ENCODE results near the gene FBXO9. TPM values are rescaled to one million over a fixed set of nuclear protein-coding genes. Genes with fewer than 3 reads are reported as not detected.

FBXO9 gene
- total RNA-seq, 1 experiment from 2014 or later, result 63.6 TPM

DNA sequence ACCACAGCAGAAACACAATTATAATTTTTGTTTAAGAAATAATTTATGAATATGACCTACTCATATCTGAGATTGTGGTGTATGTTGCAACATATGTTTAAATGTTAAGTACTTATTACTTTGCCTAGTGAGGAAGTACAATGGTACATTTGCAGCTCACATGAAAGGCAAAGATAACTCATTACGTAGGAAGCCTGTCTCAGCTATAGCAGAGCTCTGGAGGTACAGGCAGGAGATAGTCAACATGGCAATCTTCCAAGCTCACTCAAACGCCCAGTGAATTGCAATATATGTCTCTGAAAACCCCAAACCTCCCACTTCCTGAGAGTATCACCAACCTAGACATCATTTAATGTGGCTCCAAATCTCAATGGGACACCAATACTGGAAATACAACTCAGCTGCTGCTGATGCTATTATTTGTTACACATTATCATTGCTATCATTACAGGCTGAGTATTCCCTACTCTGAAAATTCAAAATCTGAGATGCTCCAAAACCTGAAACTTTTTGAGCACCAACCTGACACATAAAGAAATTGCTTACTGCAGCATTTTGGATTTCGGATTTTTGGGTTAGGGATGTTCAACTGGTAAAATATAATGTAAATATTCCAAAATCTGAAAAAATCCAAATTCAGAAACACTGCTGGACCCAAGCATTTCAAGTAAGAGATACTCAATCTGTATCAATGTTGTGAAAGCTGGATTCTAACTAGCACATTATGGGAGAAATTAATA is 45.0 kb upstream of the FBXO9 start:
- H3K4me1 Mint-ChIP-seq (ENCODE audit: insufficient read depth, unreplicated experiment), result peaks cover 6% of the 10 kb centered on the region
- DNase-seq (ENCODE audit: unreplicated experiment), result no peak
- no peaks in the 10 kb centered on the region for H3K27me3 Mint-ChIP-seq (ENCODE audit: insufficient read depth, unreplicated experiment)
- BruUV-seq (replicated peaks), result no TSS peak
- H3K9me3 Mint-ChIP-seq (ENCODE audit: unreplicated experiment), result no peaks in the 10 kb centered on the region
- TF ChIP-seq, protein P1, sequence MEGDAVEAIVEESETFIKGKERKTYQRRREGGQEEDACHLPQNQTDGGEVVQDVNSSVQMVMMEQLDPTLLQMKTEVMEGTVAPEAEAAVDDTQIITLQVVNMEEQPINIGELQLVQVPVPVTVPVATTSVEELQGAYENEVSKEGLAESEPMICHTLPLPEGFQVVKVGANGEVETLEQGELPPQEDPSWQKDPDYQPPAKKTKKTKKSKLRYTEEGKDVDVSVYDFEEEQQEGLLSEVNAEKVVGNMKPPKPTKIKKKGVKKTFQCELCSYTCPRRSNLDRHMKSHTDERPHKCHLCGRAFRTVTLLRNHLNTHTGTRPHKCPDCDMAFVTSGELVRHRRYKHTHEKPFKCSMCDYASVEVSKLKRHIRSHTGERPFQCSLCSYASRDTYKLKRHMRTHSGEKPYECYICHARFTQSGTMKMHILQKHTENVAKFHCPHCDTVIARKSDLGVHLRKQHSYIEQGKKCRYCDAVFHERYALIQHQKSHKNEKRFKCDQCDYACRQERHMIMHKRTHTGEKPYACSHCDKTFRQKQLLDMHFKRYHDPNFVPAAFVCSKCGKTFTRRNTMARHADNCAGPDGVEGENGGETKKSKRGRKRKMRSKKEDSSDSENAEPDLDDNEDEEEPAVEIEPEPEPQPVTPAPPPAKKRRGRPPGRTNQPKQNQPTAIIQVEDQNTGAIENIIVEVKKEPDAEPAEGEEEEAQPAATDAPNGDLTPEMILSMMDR (IDR thresholded peaks at IDR 0.05; ENCODE audit: unreplicated experiment), result no peak
- H3K36me3 Mint-ChIP-seq (ENCODE audit: insufficient read depth, unreplicated experiment), result peaks cover 13% of the 10 kb centered on the region
- intact Hi-C loops (cut with micrococcal nuclease), result no loop called here
- ChIA-PET CTCF (interaction anchor here (0.7 kb wide), 1 partner anchor 1724 kb away, joined by 4 read pairs; no protein-coding TSS in a partner anchor), POLR2A (interaction anchor here (0.6 kb wide), 1 partner anchor 80 kb away, joined by 3 read pairs; no protein-coding TSS in a partner anchor)
- no peak overlapping the region for H3K27ac Mint-ChIP-seq (ENCODE audit: low read depth, unreplicated experiment)
- H3K4me3 Mint-ChIP-seq (ENCODE audit: unreplicated experiment), result no peak overlapping the region

DNA sequence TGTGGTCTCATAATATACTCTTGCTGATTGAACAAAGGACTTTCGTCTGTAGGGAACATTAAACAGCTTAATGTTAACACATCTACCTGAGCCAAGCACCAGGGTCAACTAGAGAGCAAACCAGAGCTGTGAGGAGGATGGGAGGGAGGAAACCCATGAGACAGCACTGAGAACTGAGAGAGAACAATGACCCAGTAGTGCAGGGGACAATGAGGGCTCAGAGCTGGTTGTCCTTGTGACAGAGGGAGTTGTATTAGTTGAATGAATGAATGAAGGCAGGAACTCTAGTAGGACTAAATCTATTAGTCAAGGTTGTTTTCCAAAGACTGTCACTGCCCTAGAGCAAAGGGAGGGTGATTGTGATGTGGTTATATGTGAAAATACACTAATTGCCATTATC is 41.9 kb upstream of the FBXO9 start:
- H3K36me3 Mint-ChIP-seq (ENCODE audit: insufficient read depth, unreplicated experiment), result peaks cover 19% of the 10 kb centered on the region
- no peak for DNase-seq (ENCODE audit: unreplicated experiment)
- POLR2A ChIA-PET, result no interaction called here
- TF ChIP-seq, protein P1 (IDR thresholded peaks at IDR 0.05; ENCODE audit: unreplicated experiment), result no peak
- CTCF ChIA-PET, result interaction anchor here (0.6 to 1.0 kb wide), 2 partner anchors 16 to 462 kb away, joined by 3 to 4 read pairs; no protein-coding TSS in a partner anchor
- no peaks in the 10 kb centered on the region for H3K27me3 Mint-ChIP-seq (ENCODE audit: insufficient read depth, unreplicated experiment)
- intact Hi-C loops (cut with micrococcal nuclease), result no loop called here
- no peaks in the 10 kb centered on the region for H3K9me3 Mint-ChIP-seq (ENCODE audit: unreplicated experiment)
- H3K4me1 Mint-ChIP-seq (ENCODE audit: insufficient read depth, unreplicated experiment), result peaks cover 5% of the 10 kb centered on the region
- no peak overlapping the region for H3K27ac Mint-ChIP-seq (ENCODE audit: low read depth, unreplicated experiment)
- no peak overlapping the region for H3K4me3 Mint-ChIP-seq (ENCODE audit: unreplicated experiment)
- no TSS peak for BruUV-seq (replicated peaks)

DNA sequence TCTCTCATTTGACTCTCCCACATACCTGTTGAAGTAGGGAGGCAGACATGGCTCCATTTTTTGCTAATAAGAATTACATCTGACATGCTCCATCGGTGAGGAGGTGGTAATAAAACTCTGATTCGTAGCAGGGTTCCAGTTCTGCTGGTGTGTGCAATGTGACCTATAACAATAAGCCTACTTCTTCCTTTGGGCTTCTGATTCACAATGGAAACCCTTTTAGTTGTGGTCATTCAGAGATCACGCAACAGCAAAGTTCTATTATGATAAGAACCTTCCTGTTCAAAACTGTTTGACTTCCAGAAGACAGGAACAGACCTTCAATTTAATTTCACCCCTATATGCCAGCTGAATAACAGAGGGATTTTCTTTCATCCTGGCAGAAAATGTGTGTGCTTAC is 38.7 kb upstream of the FBXO9 start:
- DNase-seq (ENCODE audit: unreplicated experiment), result no peak
- H3K36me3 Mint-ChIP-seq (ENCODE audit: insufficient read depth, unreplicated experiment), result peaks cover 31% of the 10 kb centered on the region
- TF ChIP-seq, protein P1 (IDR thresholded peaks at IDR 0.05; ENCODE audit: unreplicated experiment), result no peak
- intact Hi-C loops (cut with micrococcal nuclease), result no loop called here
- BruUV-seq (replicated peaks), result no TSS peak
- POLR2A ChIA-PET, result interaction anchor here (1.0 kb wide), 1 partner anchor 95 kb away, joined by 3 read pairs; no protein-coding TSS in a partner anchor
- no peaks in the 10 kb centered on the region for H3K9me3 Mint-ChIP-seq (ENCODE audit: unreplicated experiment)
- peaks cover under 1% of the 10 kb centered on the region for H3K4me1 Mint-ChIP-seq (ENCODE audit: insufficient read depth, unreplicated experiment)
- no peak overlapping the region for H3K27ac Mint-ChIP-seq (ENCODE audit: low read depth, unreplicated experiment)
- no peak overlapping the region for H3K4me3 Mint-ChIP-seq (ENCODE audit: unreplicated experiment)
- CTCF ChIA-PET, result interaction anchor here (0.6 kb wide), 1 partner anchor 81 kb away, joined by 3 read pairs; no protein-coding TSS in a partner anchor
- H3K27me3 Mint-ChIP-seq (ENCODE audit: insufficient read depth, unreplicated experiment), result no peaks in the 10 kb centered on the region

DNA sequence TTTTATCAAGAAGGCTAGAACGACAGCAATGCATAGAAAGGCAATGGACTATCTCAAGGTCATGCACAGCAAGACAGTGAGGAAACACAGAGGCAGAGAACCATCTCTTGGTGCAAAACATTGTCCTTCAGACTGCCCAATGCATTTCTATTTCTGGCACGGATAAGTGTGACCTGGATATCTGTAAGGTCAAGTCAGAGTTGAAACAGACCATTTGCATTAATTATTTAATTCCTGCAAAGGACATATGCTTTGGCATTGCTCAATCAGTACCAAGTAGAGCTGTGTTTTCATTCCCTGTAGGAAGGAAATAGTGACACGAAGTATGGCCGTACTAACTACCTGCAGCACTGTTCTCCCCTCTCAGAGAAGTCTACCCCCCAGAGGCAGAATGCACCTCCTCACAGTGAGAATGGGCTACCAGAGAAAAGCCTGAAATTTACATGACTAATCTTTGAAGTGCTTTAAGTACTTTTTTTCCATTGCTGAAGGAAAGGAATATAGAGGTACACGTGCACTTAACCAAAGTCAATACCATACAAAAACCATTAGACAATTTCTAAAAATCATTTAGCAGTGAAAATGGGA is 38.0 kb upstream of the FBXO9 start:
- no peak for DNase-seq (ENCODE audit: unreplicated experiment)
- Mint-ChIP-seq H3K4me3 (ENCODE audit: unreplicated experiment) (no peak overlapping the region), H3K9me3 (ENCODE audit: unreplicated experiment) (no peaks in the 10 kb centered on the region), H3K36me3 (ENCODE audit: insufficient read depth, unreplicated experiment) (peaks cover 36% of the 10 kb centered on the region), H3K4me1 (ENCODE audit: insufficient read depth, unreplicated experiment) (no peaks in the 10 kb centered on the region), H3K27me3 (ENCODE audit: insufficient read depth, unreplicated experiment) (no peaks in the 10 kb centered on the region), H3K27ac (ENCODE audit: low read depth, unreplicated experiment) (no peak overlapping the region)
- CTCF ChIA-PET, result no interaction called here
- intact Hi-C loops (cut with micrococcal nuclease), result no loop called here
- POLR2A ChIA-PET, result no interaction called here
- TF ChIP-seq, protein P1 (IDR thresholded peaks at IDR 0.05; ENCODE audit: unreplicated experiment), result no peak
- no TSS peak for BruUV-seq (replicated peaks)

Measured in MCF 10A (cell line).